ENCODE data around the gene BRCA1. TPM values are rescaled to one million over a fixed set of nuclear protein-coding genes. Genes with fewer than 3 reads are reported as not detected.

BRCA1 gene
- total RNA-seq, 1 donor from 2014 or later, result 3.4 TPM

DNA sequence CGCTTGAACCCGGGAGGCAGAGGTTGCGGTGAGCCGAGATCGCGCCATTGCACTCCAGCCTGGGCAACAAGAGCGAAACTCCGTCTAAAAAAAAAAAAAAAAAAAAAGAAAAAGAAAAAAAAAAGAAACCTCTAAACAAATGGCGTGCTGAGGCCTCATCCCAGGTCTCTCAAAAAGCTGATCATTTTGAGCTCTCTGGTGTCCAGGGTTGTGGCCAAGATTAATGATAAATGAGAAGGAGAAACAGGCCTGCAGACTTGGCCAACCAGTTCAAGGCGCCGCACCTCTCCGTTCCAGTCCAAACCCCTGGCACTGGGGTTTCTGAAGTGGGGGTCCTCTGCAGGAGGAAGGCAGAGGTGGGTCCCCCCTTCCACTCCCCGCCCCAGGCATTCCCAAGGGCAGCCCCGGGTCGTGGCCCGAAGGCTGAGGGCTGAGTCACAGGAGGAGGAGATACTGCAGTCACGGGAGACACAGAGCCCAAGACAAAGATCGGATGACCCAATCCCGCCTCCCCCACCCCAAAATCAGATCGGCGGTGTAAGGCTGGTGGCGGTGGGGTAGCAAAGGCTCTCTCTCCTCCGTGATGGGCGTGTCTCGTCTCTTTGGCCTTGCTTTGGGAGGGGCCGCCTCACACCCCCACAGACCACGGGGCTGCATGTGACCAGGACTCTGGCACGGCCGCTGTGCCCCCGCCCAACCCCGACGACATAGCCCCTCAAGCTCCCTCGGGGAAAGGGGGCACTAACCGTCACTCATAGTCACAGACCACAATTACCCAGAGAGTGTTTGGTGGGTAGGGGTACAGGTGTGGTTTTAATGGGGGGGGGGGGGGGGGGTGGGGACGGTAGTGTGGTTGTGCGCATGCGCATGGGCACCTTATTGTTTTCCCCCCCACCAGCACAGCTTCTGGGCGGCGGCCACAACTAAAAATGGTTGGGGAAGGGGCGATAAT, 104.1 kb downstream of the BRCA1 start:
- Histone ChIP-seq H3K27me3 (ENCODE audit: control insufficient read depth, insufficient read depth, low read length) (no peaks in the 10 kb centered on the region), H3K36me3 (ENCODE audit: control insufficient read depth, insufficient read depth, low read length) (peaks cover 11% of the 10 kb centered on the region), H3K4me3 (ENCODE audit: low read depth, low read length) (peak overlapping the region; percentile 84)
- no peak for FAIRE-seq
- peak; percentile 38 for DNase-seq (ENCODE audit: low read depth)
- TF ChIP-seq, protein P1, sequence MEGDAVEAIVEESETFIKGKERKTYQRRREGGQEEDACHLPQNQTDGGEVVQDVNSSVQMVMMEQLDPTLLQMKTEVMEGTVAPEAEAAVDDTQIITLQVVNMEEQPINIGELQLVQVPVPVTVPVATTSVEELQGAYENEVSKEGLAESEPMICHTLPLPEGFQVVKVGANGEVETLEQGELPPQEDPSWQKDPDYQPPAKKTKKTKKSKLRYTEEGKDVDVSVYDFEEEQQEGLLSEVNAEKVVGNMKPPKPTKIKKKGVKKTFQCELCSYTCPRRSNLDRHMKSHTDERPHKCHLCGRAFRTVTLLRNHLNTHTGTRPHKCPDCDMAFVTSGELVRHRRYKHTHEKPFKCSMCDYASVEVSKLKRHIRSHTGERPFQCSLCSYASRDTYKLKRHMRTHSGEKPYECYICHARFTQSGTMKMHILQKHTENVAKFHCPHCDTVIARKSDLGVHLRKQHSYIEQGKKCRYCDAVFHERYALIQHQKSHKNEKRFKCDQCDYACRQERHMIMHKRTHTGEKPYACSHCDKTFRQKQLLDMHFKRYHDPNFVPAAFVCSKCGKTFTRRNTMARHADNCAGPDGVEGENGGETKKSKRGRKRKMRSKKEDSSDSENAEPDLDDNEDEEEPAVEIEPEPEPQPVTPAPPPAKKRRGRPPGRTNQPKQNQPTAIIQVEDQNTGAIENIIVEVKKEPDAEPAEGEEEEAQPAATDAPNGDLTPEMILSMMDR (IDR thresholded peaks at IDR 0.05; ENCODE audit: insufficient read depth, low read length, severe bottlenecking), result no peak

DNA sequence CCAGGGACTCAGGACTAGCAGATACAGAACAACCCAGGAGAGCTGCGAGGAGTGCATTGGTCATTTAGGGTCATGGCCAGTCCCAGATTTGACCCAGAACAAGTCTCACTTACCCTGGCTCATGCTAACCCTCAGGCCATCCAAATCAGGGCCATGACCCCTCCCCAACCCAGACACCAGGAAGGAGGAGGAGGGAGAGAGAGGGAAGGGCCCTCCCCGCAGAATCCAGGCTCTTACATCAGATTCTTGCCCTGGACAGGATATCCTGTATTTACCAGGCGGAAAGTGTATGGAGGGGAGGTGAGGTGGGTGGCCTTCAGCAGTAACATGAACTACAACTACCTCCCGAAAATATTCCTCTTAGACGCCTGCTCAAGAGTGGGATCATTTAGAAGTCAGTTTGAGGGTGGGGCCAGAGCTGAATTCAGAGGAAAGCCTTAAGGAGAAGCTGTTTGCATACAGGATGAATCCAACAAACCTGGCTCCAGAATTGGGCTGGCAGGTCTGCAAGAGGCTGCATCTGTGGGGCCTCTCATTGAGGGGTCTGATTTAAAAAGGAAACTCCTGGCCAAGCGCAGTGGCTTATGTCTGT, 105.0 kb downstream of the BRCA1 start:
- H3K27me3 ChIP-seq (ENCODE audit: control insufficient read depth, insufficient read depth, low read length), result no peaks in the 10 kb centered on the region
- TF ChIP-seq, protein P1 (IDR thresholded peaks at IDR 0.05; ENCODE audit: insufficient read depth, low read length, severe bottlenecking), result no peak
- FAIRE-seq, result peak; percentile 7
- no peak for DNase-seq (ENCODE audit: low read depth)
- peaks cover 17% of the 10 kb centered on the region for H3K36me3 ChIP-seq (ENCODE audit: control insufficient read depth, insufficient read depth, low read length)
- no peak overlapping the region for H3K4me3 ChIP-seq (ENCODE audit: low read depth, low read length)

DNA sequence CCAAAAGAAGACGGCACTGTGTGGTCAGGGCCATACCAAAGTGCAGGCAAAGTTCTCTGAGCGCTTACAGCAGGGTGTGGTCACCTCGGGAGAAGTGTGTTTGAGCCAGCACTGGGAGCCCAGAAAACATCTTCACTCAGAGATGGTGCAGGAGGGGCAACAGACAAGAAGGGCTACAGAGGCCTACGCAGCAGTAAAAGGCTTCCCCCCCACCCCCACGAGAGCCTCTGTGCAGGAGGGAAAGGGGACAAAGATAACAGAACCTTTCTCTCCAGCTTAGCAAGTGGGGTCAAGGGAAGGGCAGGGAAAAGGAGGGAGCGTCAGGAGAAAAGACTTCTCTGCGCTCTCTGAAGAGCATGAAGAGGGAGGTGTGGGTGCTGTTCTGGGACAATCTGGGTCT, 105.7 kb downstream of the BRCA1 start:
- FAIRE-seq (no peak), DNase-seq (ENCODE audit: low read depth) (no peak)
- TF ChIP-seq, protein P1 (IDR thresholded peaks at IDR 0.05; ENCODE audit: insufficient read depth, low read length, severe bottlenecking), result no peak
- no peak overlapping the region for H3K4me3 ChIP-seq (ENCODE audit: low read depth, low read length)
- no peaks in the 10 kb centered on the region for H3K27me3 ChIP-seq (ENCODE audit: control insufficient read depth, insufficient read depth, low read length)
- H3K36me3 ChIP-seq (ENCODE audit: control insufficient read depth, insufficient read depth, low read length), result peaks cover 17% of the 10 kb centered on the region

DNA sequence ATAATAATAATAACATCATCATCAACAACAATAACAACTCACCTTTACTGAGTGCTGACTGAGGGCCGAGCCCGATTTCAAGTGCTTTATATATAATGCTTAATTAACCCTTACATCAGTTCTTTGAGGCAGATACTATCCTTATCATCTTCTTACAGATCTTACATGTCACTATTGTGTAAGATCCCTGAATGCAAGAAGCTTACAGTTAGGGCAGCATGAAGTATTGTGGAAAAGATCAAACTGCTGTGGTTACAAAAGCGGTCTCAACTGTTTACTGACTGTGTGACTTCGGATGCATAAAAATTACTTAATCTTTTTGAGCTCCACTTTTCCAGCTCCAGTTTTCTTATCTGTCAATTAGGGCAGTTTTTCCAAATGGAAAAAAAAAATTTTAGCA, 106.2 kb downstream of the BRCA1 start:
- TF ChIP-seq, protein P1 (IDR thresholded peaks at IDR 0.05; ENCODE audit: insufficient read depth, low read length, severe bottlenecking), result no peak
- Histone ChIP-seq H3K36me3 (ENCODE audit: control insufficient read depth, insufficient read depth, low read length) (peaks cover 18% of the 10 kb centered on the region), H3K4me3 (ENCODE audit: low read depth, low read length) (no peak overlapping the region), H3K27me3 (ENCODE audit: control insufficient read depth, insufficient read depth, low read length) (no peaks in the 10 kb centered on the region)
- no peak for FAIRE-seq
- no peak for DNase-seq (ENCODE audit: low read depth)

DNA sequence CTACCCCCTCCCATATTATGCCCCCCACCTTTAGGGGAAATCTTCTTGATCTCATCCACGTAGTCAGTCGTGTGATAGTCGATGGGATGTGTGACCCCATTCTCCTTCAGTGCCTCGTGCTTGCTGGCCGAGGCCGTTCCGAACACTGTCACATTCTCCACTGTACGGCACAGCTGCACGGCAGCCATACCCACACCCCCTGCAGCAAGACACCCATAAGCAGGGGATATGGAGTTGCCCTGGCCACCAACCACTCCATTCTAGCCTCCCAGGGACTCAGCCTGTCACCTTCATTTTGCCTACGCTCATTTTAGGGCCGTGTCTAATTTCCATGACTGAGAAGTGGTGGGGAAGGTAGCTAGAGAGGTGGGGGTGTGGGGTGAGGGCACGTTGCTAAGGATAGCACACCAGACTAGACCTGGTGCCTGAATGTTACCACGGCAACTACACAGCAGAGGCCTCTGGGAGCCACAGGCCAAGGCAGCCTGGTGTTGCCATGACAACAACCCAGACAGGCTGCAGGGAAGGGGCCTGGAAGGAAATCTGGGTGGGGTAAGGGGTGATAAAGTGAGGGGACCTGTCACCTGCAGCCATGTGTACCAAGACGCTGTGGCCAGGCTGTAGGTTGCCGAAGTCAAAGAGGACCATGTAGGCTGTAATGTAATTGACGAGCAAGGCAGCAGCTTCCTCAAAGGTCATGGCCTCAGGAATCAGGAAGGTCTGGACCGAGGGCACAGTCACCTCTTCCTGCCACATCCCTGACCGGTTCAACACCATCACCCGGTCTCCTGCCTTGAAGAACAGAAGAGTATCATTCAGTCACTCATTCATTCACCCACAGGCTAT, 106.9 kb downstream of the BRCA1 start:
- Histone ChIP-seq H3K36me3 (ENCODE audit: control insufficient read depth, insufficient read depth, low read length) (peaks cover 18% of the 10 kb centered on the region), H3K4me3 (ENCODE audit: low read depth, low read length) (no peak overlapping the region), H3K27me3 (ENCODE audit: control insufficient read depth, insufficient read depth, low read length) (no peaks in the 10 kb centered on the region)
- DNase-seq (ENCODE audit: low read depth), result no peak
- TF ChIP-seq, protein P1 (IDR thresholded peaks at IDR 0.05; ENCODE audit: insufficient read depth, low read length, severe bottlenecking), result no peak
- no peak for FAIRE-seq

All from bronchial epithelial cell (primary cell).